GM20000 (cell line): ENCODE measurements around the gene CTPS1.

Experiments used
- DNase-seq: peaks from one replicate; pipeline ENCODE4 v3.0.0; 2012; ENCODE audit warnings: low spot score
- CTCF ChIP-seq: IDR thresholded peaks from 2 replicates; pipeline ENCODE4 v1.5.1; 2012; ENCODE audit warnings: mild to moderate bottlenecking, control low read depth; ENCODE audit errors: extremely low read depth, missing control alignments

Gene CTPS1

GRCh38 chr1:40978886-40979240 is 633 bp upstream of the CTPS1 start:
- no peak for TF ChIP-seq CTCF
- no peak for DNase-seq

GRCh38 chr1:40980068-40980452 is 564 bp downstream of the CTPS1 start:
- TF ChIP-seq CTCF, result no peak
- no peak for DNase-seq

- peak; percentile 55 for DNase-seq
- no peak for TF ChIP-seq CTCF
These were observed 1.1 kb downstream of the CTPS1 start for GRCh38 chr1:40980453-40981121.

GRCh38 chr1:40981691-40982448 is 2.4 kb downstream of the CTPS1 start:
- no peak for DNase-seq
- no peak for TF ChIP-seq CTCF

GRCh38 chr1:40982721-40983120 is 3.2 kb downstream of the CTPS1 start:
- no peak for TF ChIP-seq CTCF
- no peak for DNase-seq

GRCh38 chr1:40983286-40983685 is 3.8 kb downstream of the CTPS1 start:
- TF ChIP-seq CTCF, result no peak
- no peak for DNase-seq

GRCh38 chr1:40984066-40984465 is 4.6 kb downstream of the CTPS1 start:
- no peak for TF ChIP-seq CTCF
- DNase-seq, result no peak
